Central memory CD4-positive, alpha-beta T cell (primary cell): Measurements from ENCODE around the gene TTC1.
"Not testable (repeated sequence)": the region's sequence is repeated elsewhere in the genome, so short reads cannot be mapped to it uniquely, and the experiment has no call there.

Experiments
- DNase-seq: peaks from one replicate; pipeline ENCODE4 v3.0.0; 2022

TTC1 gene

GRCh38 chr5:160001457-160001856 is 7.5 kb upstream of the TTC1 start:
- DNase-seq, result no peak

- no peak for DNase-seq
Measured at GRCh38 chr5:160007514-160007913, 1.4 kb upstream of the TTC1 start.

- not testable (repeated sequence) for DNase-seq
Measured at GRCh38 chr5:160008529-160008876, 436 bp upstream of the TTC1 start.

- DNase-seq, result no peak
Measured at GRCh38 chr5:160009591-160009989, 651 bp downstream of the TTC1 start.

- DNase-seq, result no peak
Measured at GRCh38 chr5:160011471-160011870, 2.5 kb downstream of the TTC1 start.

- not testable (repeated sequence) for DNase-seq
Measured at GRCh38 chr5:160014197-160014596, 5.3 kb downstream of the TTC1 start.

GRCh38 chr5:160018945-160019625 is 10.1 kb downstream of the TTC1 start:
- no peak for DNase-seq

- DNase-seq, result no peak
Measured at GRCh38 chr5:160020266-160020770, 11.4 kb downstream of the TTC1 start.

- DNase-seq, result no peak
Measured at GRCh38 chr5:160020964-160021363, 12.0 kb downstream of the TTC1 start.

GRCh38 chr5:160021831-160022446 is 13.0 kb downstream of the TTC1 start:
- peak; percentile 61 for DNase-seq

GRCh38 chr5:160023007-160023907 is 14.3 kb downstream of the TTC1 start:
- DNase-seq, result no peak

GRCh38 chr5:160023908-160024630 is 15.1 kb downstream of the TTC1 start:
- no peak for DNase-seq

- DNase-seq, result no peak
Measured at GRCh38 chr5:160029004-160029403, 20.1 kb downstream of the TTC1 start.

GRCh38 chr5:160029540-160030139 is 20.7 kb downstream of the TTC1 start:
- DNase-seq, result no peak

GRCh38 chr5:160030631-160031377 is 21.9 kb downstream of the TTC1 start:
- no peak for DNase-seq

- no peak for DNase-seq
Measured at GRCh38 chr5:160033546-160034252, 24.8 kb downstream of the TTC1 start.

- no peak for DNase-seq
Measured at GRCh38 chr5:160036243-160036642, 27.3 kb downstream of the TTC1 start.

GRCh38 chr5:160036884-160037283 is 27.9 kb downstream of the TTC1 start:
- no peak for DNase-seq

- DNase-seq, result no peak
Measured at GRCh38 chr5:160039810-160040470, 31.0 kb downstream of the TTC1 start.

- no peak for DNase-seq
Measured at GRCh38 chr5:160040471-160040835, 31.5 kb downstream of the TTC1 start.
